KOPT-K1 (cell line): ENCODE data around the gene SLC37A1.
A peak's percentile ranks its signal among the peaks of the same experiment; 100 is the strongest.

Source experiments
- H3K27ac ChIP-seq: fragments of 200-600 bp; sonication (generic); 2 replicates; pipeline ENCODE4 v1.5.1; 2016; ENCODE audit warnings: antibody characterized with exemption, mild to moderate bottlenecking, low read depth, low read length; ENCODE audit not compliant: poor library complexity, severe bottlenecking
- H3K36me3 ChIP-seq: fragments of 200-600 bp; sonication (generic); 2 replicates; pipeline ENCODE4 v1.5.1; 2017; ENCODE audit warnings: antibody characterized with exemption, mild to moderate bottlenecking, low read length, moderate library complexity; ENCODE audit not compliant: insufficient read depth
- H3K9me3 ChIP-seq: fragments of 200-600 bp; sonication (generic); 2 replicates; pipeline ENCODE4 v1.5.1; 2017; ENCODE audit warnings: antibody characterized with exemption, low read length, mild to moderate bottlenecking; ENCODE audit not compliant: insufficient read depth, poor library complexity, severe bottlenecking

The SLC37A1 gene

GRCh38 chr21:42560517-42561179, 47.0 kb downstream of the SLC37A1 start:
- no peaks in the 10 kb centered on the region for H3K36me3 ChIP-seq
- H3K9me3 ChIP-seq = no peaks in the 10 kb centered on the region
- H3K27ac ChIP-seq = peak overlapping the region; percentile 30

GRCh38 chr21:42561762-42562650, 48.4 kb downstream of the SLC37A1 start:
- H3K27ac ChIP-seq = peak overlapping the region; percentile 32
- H3K36me3 ChIP-seq = no peaks in the 10 kb centered on the region
- H3K9me3 ChIP-seq = no peaks in the 10 kb centered on the region

GRCh38 chr21:42562816-42563215, 49.2 kb downstream of the SLC37A1 start:
- no peak overlapping the region for H3K27ac ChIP-seq

GRCh38 chr21:42563261-42563660, 49.6 kb downstream of the SLC37A1 start:
- no peak overlapping the region for H3K27ac ChIP-seq
- H3K9me3 ChIP-seq = no peaks in the 10 kb centered on the region
- H3K36me3 ChIP-seq = no peaks in the 10 kb centered on the region

More at GRCh38 chr21:42562816-42563215, 49.2 kb downstream of the SLC37A1 start:
- Histone ChIP-seq H3K9me3 (no peaks in the 10 kb centered on the region), H3K36me3 (no peaks in the 10 kb centered on the region)

GRCh38 chr21:42563686-42564085, 50.0 kb downstream of the SLC37A1 start:
- Histone ChIP-seq H3K9me3 (no peaks in the 10 kb centered on the region), H3K27ac (no peak overlapping the region), H3K36me3 (no peaks in the 10 kb centered on the region)

GRCh38 chr21:42564561-42564971, 50.9 kb downstream of the SLC37A1 start:
- H3K36me3 ChIP-seq = no peaks in the 10 kb centered on the region
- no peak overlapping the region for H3K27ac ChIP-seq
- no peaks in the 10 kb centered on the region for H3K9me3 ChIP-seq

- Histone ChIP-seq H3K9me3 (no peaks in the 10 kb centered on the region), H3K27ac (no peak overlapping the region), H3K36me3 (no peaks in the 10 kb centered on the region)
Observed at GRCh38 chr21:42565206-42565810, 51.7 kb downstream of the SLC37A1 start.

GRCh38 chr21:42565886-42566523, 52.4 kb downstream of the SLC37A1 start:
- Histone ChIP-seq H3K36me3 (no peaks in the 10 kb centered on the region), H3K27ac (no peak overlapping the region), H3K9me3 (no peaks in the 10 kb centered on the region)

- no peak overlapping the region for H3K27ac ChIP-seq
- no peaks in the 10 kb centered on the region for H3K36me3 ChIP-seq
- no peaks in the 10 kb centered on the region for H3K9me3 ChIP-seq
Observed at GRCh38 chr21:42566524-42567213, 53.0 kb downstream of the SLC37A1 start.

- Histone ChIP-seq H3K27ac (no peak overlapping the region), H3K36me3 (no peaks in the 10 kb centered on the region; the same call in 1 of the 2 replicates), H3K9me3 (no peaks in the 10 kb centered on the region)
Observed at GRCh38 chr21:42567214-42567555, 53.5 kb downstream of the SLC37A1 start.

- no peaks in the 10 kb centered on the region for H3K9me3 ChIP-seq
- no peak overlapping the region for H3K27ac ChIP-seq
- no peaks in the 10 kb centered on the region; the same call in 1 of the 2 replicates for H3K36me3 ChIP-seq
Observed at GRCh38 chr21:42567861-42568260, 54.2 kb downstream of the SLC37A1 start.

- H3K9me3 ChIP-seq = no peaks in the 10 kb centered on the region
- H3K27ac ChIP-seq = no peak overlapping the region
- H3K36me3 ChIP-seq = no peaks in the 10 kb centered on the region; the same call in 1 of the 2 replicates
Observed at GRCh38 chr21:42568376-42568775, 54.7 kb downstream of the SLC37A1 start.

- no peaks in the 10 kb centered on the region; the same call in 1 of the 2 replicates for H3K36me3 ChIP-seq
- H3K9me3 ChIP-seq = no peaks in the 10 kb centered on the region
- H3K27ac ChIP-seq = no peak overlapping the region
Observed at GRCh38 chr21:42568866-42569731, 55.4 kb downstream of the SLC37A1 start.
